ENCODE measurements around the gene SLC39A2.

DNA sequence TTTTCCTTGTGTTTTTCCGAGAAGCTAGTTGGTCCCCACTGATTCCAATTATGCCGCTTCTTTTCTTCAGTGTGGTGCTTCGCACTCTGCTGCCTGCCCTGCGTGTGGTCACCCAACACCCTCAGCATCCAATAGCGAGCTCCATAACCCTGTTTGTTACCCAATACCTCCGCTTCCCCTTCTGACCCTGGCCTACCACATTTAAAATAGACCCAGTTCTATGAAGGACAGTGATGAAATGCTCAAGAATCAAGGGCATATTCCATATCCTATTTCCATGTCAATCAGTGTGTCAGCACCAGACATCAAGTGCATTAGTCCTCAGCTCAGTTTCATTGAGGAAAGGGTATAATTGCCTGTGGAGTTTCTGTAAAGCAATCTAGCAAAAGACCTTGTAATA, 16.2 kb downstream of the SLC39A2 start:
- TF ChIP-seq, protein P1, sequence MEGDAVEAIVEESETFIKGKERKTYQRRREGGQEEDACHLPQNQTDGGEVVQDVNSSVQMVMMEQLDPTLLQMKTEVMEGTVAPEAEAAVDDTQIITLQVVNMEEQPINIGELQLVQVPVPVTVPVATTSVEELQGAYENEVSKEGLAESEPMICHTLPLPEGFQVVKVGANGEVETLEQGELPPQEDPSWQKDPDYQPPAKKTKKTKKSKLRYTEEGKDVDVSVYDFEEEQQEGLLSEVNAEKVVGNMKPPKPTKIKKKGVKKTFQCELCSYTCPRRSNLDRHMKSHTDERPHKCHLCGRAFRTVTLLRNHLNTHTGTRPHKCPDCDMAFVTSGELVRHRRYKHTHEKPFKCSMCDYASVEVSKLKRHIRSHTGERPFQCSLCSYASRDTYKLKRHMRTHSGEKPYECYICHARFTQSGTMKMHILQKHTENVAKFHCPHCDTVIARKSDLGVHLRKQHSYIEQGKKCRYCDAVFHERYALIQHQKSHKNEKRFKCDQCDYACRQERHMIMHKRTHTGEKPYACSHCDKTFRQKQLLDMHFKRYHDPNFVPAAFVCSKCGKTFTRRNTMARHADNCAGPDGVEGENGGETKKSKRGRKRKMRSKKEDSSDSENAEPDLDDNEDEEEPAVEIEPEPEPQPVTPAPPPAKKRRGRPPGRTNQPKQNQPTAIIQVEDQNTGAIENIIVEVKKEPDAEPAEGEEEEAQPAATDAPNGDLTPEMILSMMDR (tag by site-specific recombination; IDR thresholded peaks at IDR 0.05): no peak
- TF ChIP-seq, protein P2, sequence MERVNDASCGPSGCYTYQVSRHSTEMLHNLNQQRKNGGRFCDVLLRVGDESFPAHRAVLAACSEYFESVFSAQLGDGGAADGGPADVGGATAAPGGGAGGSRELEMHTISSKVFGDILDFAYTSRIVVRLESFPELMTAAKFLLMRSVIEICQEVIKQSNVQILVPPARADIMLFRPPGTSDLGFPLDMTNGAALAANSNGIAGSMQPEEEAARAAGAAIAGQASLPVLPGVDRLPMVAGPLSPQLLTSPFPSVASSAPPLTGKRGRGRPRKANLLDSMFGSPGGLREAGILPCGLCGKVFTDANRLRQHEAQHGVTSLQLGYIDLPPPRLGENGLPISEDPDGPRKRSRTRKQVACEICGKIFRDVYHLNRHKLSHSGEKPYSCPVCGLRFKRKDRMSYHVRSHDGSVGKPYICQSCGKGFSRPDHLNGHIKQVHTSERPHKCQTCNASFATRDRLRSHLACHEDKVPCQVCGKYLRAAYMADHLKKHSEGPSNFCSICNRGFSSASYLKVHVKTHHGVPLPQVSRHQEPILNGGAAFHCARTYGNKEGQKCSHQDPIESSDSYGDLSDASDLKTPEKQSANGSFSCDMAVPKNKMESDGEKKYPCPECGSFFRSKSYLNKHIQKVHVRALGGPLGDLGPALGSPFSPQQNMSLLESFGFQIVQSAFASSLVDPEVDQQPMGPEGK (tag by site-specific recombination; IDR thresholded peaks at IDR 0.05): no peak
- TF ChIP-seq ZNF510 (tag by site-specific recombination; IDR thresholded peaks at IDR 0.05; ENCODE audit: insufficient replicate concordance) (no peak), ZBTB17 (tag by site-specific recombination; IDR thresholded peaks at IDR 0.05) (no peak), SP2 (tag by site-specific recombination; IDR thresholded peaks at IDR 0.05) (no peak)
